ENCODE measurements around the gene IDH2. TPM values are rescaled to one million over a fixed set of nuclear protein-coding genes. Genes with fewer than 3 reads are reported as not detected.

The IDH2 gene
- total and polyA plus RNA-seq, 2 of the 13 experiments (the other 11 are each of a cell fraction or from before 2014, with no cell fraction given), result 121 to 145 TPM

DNA sequence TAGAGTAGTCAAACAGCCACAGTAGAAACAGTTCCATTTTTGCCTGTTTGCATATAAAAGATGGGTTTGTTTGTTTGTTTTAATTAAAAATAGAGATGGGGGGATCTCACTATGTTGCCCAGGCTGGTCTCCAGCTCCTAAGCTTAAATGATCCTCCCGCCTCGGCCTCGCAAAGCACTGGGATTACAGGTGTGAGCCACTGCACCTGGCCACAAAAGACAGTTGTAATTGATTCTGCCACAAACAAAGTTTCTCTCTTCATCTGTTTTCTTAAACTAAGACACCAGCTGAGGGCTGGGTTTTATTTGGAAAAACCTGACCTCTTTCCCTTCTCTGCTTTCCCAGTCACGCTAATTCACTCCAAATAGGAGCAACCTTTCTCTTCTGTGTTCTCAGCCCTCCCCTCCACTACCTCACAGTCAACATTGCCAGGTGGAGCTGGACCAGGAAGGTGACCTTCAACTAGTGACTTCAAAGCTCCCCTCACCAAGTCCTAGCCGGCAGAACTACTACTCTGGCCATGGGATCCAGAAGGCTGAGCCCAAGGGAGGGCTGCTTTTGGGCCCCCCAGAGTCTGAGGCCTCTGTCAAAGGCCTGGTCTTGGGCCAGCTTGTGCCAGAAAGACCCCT is 1.5 kb upstream of the IDH2 start (continued):
- TF ChIP-seq, protein P1, sequence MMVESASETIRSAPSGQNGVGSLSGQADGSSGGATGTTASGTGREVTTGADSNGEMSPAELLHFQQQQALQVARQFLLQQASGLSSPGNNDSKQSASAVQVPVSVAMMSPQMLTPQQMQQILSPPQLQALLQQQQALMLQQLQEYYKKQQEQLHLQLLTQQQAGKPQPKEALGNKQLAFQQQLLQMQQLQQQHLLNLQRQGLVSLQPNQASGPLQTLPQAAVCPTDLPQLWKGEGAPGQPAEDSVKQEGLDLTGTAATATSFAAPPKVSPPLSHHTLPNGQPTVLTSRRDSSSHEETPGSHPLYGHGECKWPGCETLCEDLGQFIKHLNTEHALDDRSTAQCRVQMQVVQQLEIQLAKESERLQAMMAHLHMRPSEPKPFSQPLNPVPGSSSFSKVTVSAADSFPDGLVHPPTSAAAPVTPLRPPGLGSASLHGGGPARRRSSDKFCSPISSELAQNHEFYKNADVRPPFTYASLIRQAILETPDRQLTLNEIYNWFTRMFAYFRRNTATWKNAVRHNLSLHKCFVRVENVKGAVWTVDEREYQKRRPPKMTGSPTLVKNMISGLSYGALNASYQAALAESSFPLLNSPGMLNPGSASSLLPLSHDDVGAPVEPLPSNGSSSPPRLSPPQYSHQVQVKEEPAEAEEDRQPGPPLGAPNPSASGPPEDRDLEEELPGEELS (CRISPR knock-in tag; IDR thresholded peaks at IDR 0.05), result peak; percentile 7; the same call in 1 of the 2 replicates
- TF ChIP-seq PATZ1 (CRISPR knock-in tag; IDR thresholded peaks at IDR 0.05) (peak; percentile 26; the same call in 1 of the 2 replicates), KAT7 (CRISPR knock-in tag; IDR thresholded peaks at IDR 0.05; ENCODE audit: borderline replicate concordance) (no peak), RARA (CRISPR knock-in tag; IDR thresholded peaks at IDR 0.05) (peak; percentile 43; the same call in 1 of the 2 replicates), TCF7 (IDR thresholded peaks at IDR 0.05; ENCODE audit: low read depth) (no peak), SOX13 (IDR thresholded peaks at IDR 0.05) (no peak), SOX13 (CRISPR knock-in tag; conservative IDR thresholded peaks at IDR 0.05 in 1 of 2, IDR thresholded peaks at IDR 0.05 in 1 of 2) (peak in 1 of 2 experiments; percentile 22; a peak in 1 of 4 replicates), PBX2 (CRISPR knock-in tag; IDR thresholded peaks at IDR 0.05) (no peak), HOMEZ (CRISPR knock-in tag; IDR thresholded peaks at IDR 0.05; ENCODE audit: low read depth) (0 out of 2 replicates have a peak, but pooled peaks have one; percentile 28), ATF7-NPFF (CRISPR knock-in tag; IDR thresholded peaks at IDR 0.05; ENCODE audit: low read depth) (no peak), E2F2 (CRISPR knock-in tag; IDR thresholded peaks at IDR 0.05; ENCODE audit: borderline replicate concordance) (no peak), SALL1 (CRISPR knock-in tag; IDR thresholded peaks at IDR 0.05) (0 out of 2 replicates have a peak, but pooled peaks have one; percentile 10), KLF16 (CRISPR knock-in tag; IDR thresholded peaks at IDR 0.05) (no peak), GZF1 (CRISPR knock-in tag; IDR thresholded peaks at IDR 0.05) (no peak), JUNB (CRISPR knock-in tag; IDR thresholded peaks at IDR 0.05; ENCODE audit: borderline replicate concordance) (no peak), ZNF121 (CRISPR knock-in tag; IDR thresholded peaks at IDR 0.05) (peak; percentile 84), HOXA9 (CRISPR knock-in tag; IDR thresholded peaks at IDR 0.05; ENCODE audit: borderline replicate concordance) (no peak), YEATS4 (CRISPR knock-in tag; IDR thresholded peaks at IDR 0.05; ENCODE audit: borderline replicate concordance) (no peak), EZH2 (conservative IDR thresholded peaks at IDR 0.05; ENCODE audit: low read depth, low read length) (no peak), ARNT2 (CRISPR knock-in tag; IDR thresholded peaks at IDR 0.05; ENCODE audit: low read depth) (no peak), ZNF235 (CRISPR knock-in tag; IDR thresholded peaks at IDR 0.05; ENCODE audit: borderline replicate concordance) (no peak)
